WTC11 (cell line): Measurements from ENCODE around the gene OSBP2. TPM values are rescaled to one million over a fixed set of nuclear protein-coding genes. Genes with fewer than 3 reads are reported as not detected.

Source experiments
- ATAC-seq: fragments of 200-7000 bp; cut with Tn5 transposase; 2 replicates; pipeline ENCODE4 v1.10.0; 2021; ENCODE audit warnings: mild to moderate bottlenecking, moderate library complexity
- CTCF ChIA-PET: fragments of 300-600 bp; sonication (Branson Sonifier 250); formaldehyde crosslinking; loops from one replicate; lab custom pipeline; 2021; ENCODE audit warnings: antibody characterized with exemption; lab: Charles Lee
- POLR2A ChIA-PET: fragments of 350-600 bp; sonication (Branson Sonifier 250); formaldehyde crosslinking; loops from one replicate; lab custom pipeline; 2021; ENCODE audit warnings: antibody characterized with exemption; lab: Charles Lee
- DNase-seq: peaks from one replicate; pipeline ENCODE4 v3.0.0; 2021; ENCODE audit warnings: low spot score
- H3K27ac Mint-ChIP-seq: 2 replicates; pipeline ENCODE4 v1.8.0; 2021; ENCODE audit warnings: mixed read lengths
- H3K27me3 Mint-ChIP-seq: 2 replicates; pipeline ENCODE4 v1.8.0; 2021; ENCODE audit warnings: low read depth, mild to moderate bottlenecking, moderate library complexity, mixed read lengths
- H3K36me3 Mint-ChIP-seq: 2 replicates; pipeline ENCODE4 v1.8.0; 2021; ENCODE audit warnings: mixed read lengths
- H3K4me1 Mint-ChIP-seq: 2 replicates; pipeline ENCODE4 v1.8.0; 2022; ENCODE audit warnings: mixed read lengths
- H3K4me3 Mint-ChIP-seq: 2 replicates; pipeline ENCODE4 v1.8.0; 2021; ENCODE audit warnings: mild to moderate bottlenecking, moderate library complexity, mixed read lengths
- H3K9me3 Mint-ChIP-seq: 2 replicates; pipeline ENCODE4 v1.8.0; 2021; ENCODE audit warnings: mixed read lengths
- ARID4B ChIP-seq: sonication (generic); formaldehyde crosslinking; IDR thresholded peaks from 2 replicates; pipeline ENCODE4 v1.8.0; 2023; ENCODE audit warnings: missing genetic modification reagents, mild to moderate bottlenecking, borderline replicate concordance
- CBFB ChIP-seq: sonication (generic); formaldehyde crosslinking; IDR thresholded peaks from 2 replicates; pipeline ENCODE4 v1.8.1; 2022; ENCODE audit warnings: mild to moderate bottlenecking, low read depth, missing genetic modification reagents
- IRF2 ChIP-seq: sonication (generic); formaldehyde crosslinking; IDR thresholded peaks from 2 replicates; pipeline ENCODE4 v1.8.0; 2022; ENCODE audit warnings: low read depth, missing genetic modification reagents, borderline replicate concordance
- JUN ChIP-seq: sonication (generic); formaldehyde crosslinking; IDR thresholded peaks from 2 replicates; pipeline ENCODE4 v1.8.0; 2023; ENCODE audit warnings: mild to moderate bottlenecking, missing genetic modification reagents
- NFE2L1 ChIP-seq: sonication (generic); formaldehyde crosslinking; IDR thresholded peaks from 2 replicates; pipeline ENCODE4 v1.8.1; 2023; ENCODE audit warnings: missing genetic modification reagents
- PRRX2 ChIP-seq: fragments of 250-450 bp; sonication (Bioruptor Pico); IDR thresholded peaks from 2 replicates; pipeline ENCODE4 v1.8.0; 2021; ENCODE audit warnings: mild to moderate bottlenecking
- SMAD3 ChIP-seq: sonication (generic); formaldehyde crosslinking; IDR thresholded peaks from 2 replicates; pipeline ENCODE4 v1.8.0; 2022; ENCODE audit warnings: missing genetic modification reagents, mild to moderate bottlenecking, borderline replicate concordance
- ZNF416 ChIP-seq: fragments of 250-450 bp; sonication (Bioruptor Pico); IDR thresholded peaks from 2 replicates; pipeline ENCODE4 v1.9.0; 2021; ENCODE audit warnings: mild to moderate bottlenecking, inconsistent platforms
- ZNF671 ChIP-seq: fragments of 250-450 bp; sonication (Bioruptor Pico); IDR thresholded peaks from 2 replicates; pipeline ENCODE4 v1.8.0; 2021; ENCODE audit warnings: mild to moderate bottlenecking
- total RNA-seq: library from RNA; stranded (reverse); gene quantifications from 3 replicates; pipeline ENCODE4 v1.2.3, GENCODE V29; 2021
- TF ChIP-seq, protein P1 (sequence below): sonication (generic); formaldehyde crosslinking; IDR thresholded peaks from 2 replicates; pipeline ENCODE4 v1.8.1; 2022; ENCODE audit warnings: mild to moderate bottlenecking, missing genetic modification reagents, moderate library complexity, borderline replicate concordance
- TF ChIP-seq, protein P2 (sequence below): sonication (generic); formaldehyde crosslinking; IDR thresholded peaks from 2 replicates; pipeline ENCODE4 v1.8.1; 2023; ENCODE audit warnings: mild to moderate bottlenecking, missing genetic modification reagents

The OSBP2 gene
- total RNA-seq, 1 experiment from 2014 or later, result 4.1 TPM

DNA sequence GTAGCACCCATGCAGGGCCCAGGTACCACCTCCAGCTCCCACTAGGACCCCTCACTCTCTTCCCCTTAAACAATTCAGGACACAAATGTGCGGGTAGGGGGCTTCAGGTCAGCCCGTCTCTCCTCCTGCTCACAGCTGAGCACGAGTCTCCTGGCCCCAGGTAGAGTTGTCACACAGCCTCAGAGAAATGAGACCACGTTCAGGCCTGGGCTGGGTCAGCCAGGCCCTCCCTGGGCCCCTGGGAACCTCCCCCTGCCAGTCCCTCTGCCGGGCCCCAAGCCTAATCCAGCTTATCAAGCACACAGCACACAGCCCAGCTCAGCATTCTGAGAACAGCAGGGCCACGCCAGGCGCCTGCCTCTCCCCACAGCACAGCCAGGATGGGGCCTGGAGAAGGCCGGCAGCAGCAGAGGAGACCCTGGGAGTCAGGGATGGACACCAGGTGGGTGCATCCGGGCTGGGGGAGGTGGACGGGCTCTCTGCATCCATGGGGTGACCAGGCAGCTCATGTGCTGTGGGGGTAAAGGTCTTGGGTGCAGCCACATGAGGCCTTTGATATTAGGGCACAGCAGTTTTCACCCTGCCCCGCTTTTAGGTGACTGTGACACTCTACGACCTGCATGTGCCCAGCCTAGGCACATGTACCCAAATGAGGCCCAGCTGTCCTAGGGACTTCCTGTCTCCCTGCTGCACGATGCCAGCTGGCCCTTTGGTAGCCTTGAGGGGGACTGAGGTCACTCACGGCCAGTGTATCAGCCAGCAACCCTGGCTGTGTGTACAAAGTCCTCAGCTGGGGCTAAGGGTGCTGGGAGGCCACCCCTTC, 186.9 kb downstream of the OSBP2 start (continued):
- TF ChIP-seq, protein P1, sequence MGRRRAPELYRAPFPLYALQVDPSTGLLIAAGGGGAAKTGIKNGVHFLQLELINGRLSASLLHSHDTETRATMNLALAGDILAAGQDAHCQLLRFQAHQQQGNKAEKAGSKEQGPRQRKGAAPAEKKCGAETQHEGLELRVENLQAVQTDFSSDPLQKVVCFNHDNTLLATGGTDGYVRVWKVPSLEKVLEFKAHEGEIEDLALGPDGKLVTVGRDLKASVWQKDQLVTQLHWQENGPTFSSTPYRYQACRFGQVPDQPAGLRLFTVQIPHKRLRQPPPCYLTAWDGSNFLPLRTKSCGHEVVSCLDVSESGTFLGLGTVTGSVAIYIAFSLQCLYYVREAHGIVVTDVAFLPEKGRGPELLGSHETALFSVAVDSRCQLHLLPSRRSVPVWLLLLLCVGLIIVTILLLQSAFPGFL (CRISPR knock-in tag), result no peak
- TF ChIP-seq ARID4B, result no peak
- TF ChIP-seq, protein P2, sequence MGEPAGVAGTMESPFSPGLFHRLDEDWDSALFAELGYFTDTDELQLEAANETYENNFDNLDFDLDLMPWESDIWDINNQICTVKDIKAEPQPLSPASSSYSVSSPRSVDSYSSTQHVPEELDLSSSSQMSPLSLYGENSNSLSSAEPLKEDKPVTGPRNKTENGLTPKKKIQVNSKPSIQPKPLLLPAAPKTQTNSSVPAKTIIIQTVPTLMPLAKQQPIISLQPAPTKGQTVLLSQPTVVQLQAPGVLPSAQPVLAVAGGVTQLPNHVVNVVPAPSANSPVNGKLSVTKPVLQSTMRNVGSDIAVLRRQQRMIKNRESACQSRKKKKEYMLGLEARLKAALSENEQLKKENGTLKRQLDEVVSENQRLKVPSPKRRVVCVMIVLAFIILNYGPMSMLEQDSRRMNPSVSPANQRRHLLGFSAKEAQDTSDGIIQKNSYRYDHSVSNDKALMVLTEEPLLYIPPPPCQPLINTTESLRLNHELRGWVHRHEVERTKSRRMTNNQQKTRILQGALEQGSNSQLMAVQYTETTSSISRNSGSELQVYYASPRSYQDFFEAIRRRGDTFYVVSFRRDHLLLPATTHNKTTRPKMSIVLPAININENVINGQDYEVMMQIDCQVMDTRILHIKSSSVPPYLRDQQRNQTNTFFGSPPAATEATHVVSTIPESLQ (CRISPR knock-in tag), result no peak
- TF ChIP-seq CBFB (CRISPR knock-in tag), result no peak
- no peak for TF ChIP-seq SMAD3
- TF ChIP-seq NFE2L1, result no peak

GRCh38 chr22:30882184-30882717, 187.6 kb downstream of the OSBP2 start:
- ATAC-seq (no peak), DNase-seq (no peak)
- no peak overlapping the region for H3K4me3 Mint-ChIP-seq
- no peak for TF ChIP-seq ZNF671 (CRISPR knock-in tag)
- TF ChIP-seq IRF2 (CRISPR knock-in tag), result no peak
- no peak for TF ChIP-seq ZNF416 (CRISPR knock-in tag)
- TF ChIP-seq PRRX2 (CRISPR knock-in tag), result no peak
- no peaks in the 10 kb centered on the region; the same call in 1 of the 2 replicates for H3K27me3 Mint-ChIP-seq
- peaks cover 13% of the 10 kb centered on the region for H3K4me1 Mint-ChIP-seq
- H3K27ac Mint-ChIP-seq, result 0 out of 2 replicates have a peak overlapping the region, but pooled peaks have one; percentile 53
- CTCF ChIA-PET, result interaction anchor here (1.8 kb wide), 1 partner anchor 9 kb away, joined by 9 read pairs; no protein-coding TSS in a partner anchor
- no peaks in the 10 kb centered on the region for H3K36me3 Mint-ChIP-seq
- H3K9me3 Mint-ChIP-seq, result no peaks in the 10 kb centered on the region
- POLR2A ChIA-PET, result interaction anchor here (1.6 kb wide), 1 partner anchor 199 kb away, joined by 4 read pairs; the partner anchor contains the start of gene SMTN

GRCh38 chr22:30882974-30883533, 188.4 kb downstream of the OSBP2 start:
- no peak overlapping the region for H3K27ac Mint-ChIP-seq
- DNase-seq (no peak), ATAC-seq (no peak)
- no peaks in the 10 kb centered on the region for H3K9me3 Mint-ChIP-seq
- ChIA-PET POLR2A (no interaction called here), CTCF (no interaction called here)
- peaks cover 13% of the 10 kb centered on the region for H3K4me1 Mint-ChIP-seq
- no peak for TF ChIP-seq JUN (CRISPR knock-in tag)
- TF ChIP-seq, all 79 proteins: peak for 0
- Mint-ChIP-seq H3K4me3 (no peak overlapping the region), H3K36me3 (no peaks in the 10 kb centered on the region), H3K27me3 (no peaks in the 10 kb centered on the region; the same call in 1 of the 2 replicates)
